ENCODE measurements around the gene TENM4.

- no peak for TF ChIP-seq CTCF (IDR thresholded peaks at IDR 0.05; ENCODE audit: poor library complexity, severe bottlenecking)
- TF ChIP-seq EP300 (conservative IDR thresholded peaks at IDR 0.05; ENCODE audit: poor library complexity, severe bottlenecking), result no peak
- TF ChIP-seq MXI1 (conservative IDR thresholded peaks at IDR 0.05; ENCODE audit: poor library complexity, severe bottlenecking), result no peak
Observed at GRCh38 chr11:78737891-78738290, 702.9 kb downstream of the TENM4 start.
